GM19324 (cell line): ENCODE measurements around the gene SSR3.

ENCODE experiments used
- ATAC-seq: cut with Tn5 transposase; IDR thresholded peaks from one replicate; pipeline ENCODE4 v1.9.1; 2021; ENCODE audit warnings: mild to moderate bottlenecking, moderate library complexity; ENCODE audit not compliant: unreplicated experiment, low FRiP score

SSR3 gene

DNA sequence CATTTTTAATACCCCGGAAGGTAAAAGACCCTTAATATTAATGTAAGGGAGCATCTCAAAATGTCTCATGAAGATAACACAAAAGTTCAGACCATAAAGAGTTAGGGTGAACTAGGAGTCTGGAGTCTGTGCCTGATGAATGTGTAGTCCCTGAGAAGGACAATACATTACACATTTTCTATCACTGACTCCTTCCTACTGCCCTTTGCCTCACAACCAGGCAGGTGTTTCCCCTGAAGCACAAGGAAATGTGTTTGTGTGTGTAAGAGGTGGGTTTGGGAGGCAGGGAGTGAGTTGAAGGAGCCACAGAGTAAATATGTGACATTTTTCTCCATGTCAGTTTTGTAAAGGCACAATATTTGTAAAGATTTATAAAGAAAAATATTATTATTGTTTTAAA is 59.1 kb downstream of the SSR3 start:
- ATAC-seq = no peak

DNA sequence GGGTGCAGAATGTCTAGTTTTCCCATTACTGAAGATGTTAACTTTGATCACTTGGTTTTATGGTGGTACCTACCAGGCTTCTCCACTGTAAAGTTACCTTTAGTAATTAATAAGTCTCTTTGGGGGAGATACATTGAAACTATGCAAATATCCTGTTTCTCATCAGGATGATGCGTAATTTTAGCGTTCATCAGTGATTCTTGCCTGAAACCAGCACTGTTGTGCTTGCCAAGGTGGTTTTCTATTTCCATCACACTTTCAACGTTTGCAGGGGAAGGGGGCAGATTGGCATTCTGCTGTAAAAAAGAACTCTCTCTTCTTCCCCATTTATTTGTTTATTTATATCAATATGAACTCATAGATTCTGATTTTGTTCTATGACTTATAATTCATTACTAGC is 61.0 kb downstream of the SSR3 start:
- peak; percentile 46 for ATAC-seq

DNA sequence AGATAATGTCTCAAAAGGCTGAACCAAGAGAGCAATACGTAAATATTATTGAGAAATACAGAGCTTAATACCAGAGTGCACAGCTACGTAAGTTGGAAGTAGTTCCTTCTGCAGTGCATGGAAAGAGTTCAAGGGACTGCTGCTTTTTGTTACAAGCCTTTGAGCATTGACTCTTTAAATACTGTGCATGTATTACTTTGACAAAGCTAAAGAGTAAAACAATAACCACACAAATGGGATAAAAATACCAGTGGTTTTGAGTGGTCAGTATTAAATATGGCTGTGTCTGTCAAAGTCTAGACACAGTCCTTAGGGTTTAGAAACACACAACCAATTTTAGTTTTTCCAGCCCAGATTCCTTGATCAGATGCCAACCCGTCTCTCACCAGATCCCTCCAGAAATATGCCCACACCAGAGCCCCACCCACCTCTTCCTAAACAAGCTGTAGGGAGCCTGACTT is 62.1 kb downstream of the SSR3 start:
- ATAC-seq = no peak

DNA sequence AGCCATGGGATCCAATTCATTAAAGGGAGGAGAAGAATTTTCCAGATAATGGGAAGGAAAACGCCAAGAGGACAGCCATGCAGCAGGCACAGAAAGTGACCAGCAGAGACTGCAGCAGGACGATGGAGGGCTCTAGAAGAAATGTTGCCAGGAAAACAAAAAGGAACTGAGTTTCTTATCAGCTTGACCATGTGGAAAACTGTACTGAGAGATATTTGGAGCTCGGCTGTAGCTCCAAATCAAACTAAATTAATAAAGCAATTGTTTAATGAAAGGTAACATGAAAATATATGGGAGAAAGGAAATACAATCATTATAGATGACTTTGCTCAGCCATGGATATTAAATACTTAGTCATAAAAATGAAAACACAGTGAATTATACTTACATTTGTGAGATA is 63.7 kb downstream of the SSR3 start:
- ATAC-seq = no peak
